Inflammatory macrophage treated with lipopolysaccharide for 4 hours (primary cell): ENCODE measurements around the gene ASTN2.
"Not testable (repeated sequence)": the region's sequence is repeated elsewhere in the genome, so short reads cannot be mapped to it uniquely, and the experiment has no call there.

Experiments
- DNase-seq: peaks from one replicate; pipeline ENCODE4 v3.0.0-alpha.2; 2020

Gene ASTN2

DNA sequence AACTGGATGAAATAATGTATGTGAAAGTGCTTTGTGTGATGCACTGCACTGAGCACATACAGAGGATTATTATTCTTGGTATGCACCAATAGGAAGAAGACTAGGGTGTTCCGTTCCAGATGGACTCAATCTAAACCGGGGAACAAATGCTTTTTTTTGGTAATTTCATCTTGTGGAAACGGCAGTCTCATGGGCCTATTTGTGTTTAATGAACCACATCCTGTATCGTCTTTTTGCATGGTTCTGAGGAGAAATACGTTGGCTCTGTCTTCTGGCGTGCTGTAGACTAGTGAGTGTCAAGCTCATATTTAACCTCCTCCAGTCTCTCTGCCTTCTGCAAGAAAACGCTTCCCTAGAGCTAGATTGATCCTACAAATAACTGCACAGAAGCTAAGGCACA is 697.7 kb downstream of the ASTN2 start:
- DNase-seq: no peak

- DNase-seq: no peak
Measured at GRCh38 chr9:116716438-116716837, 698.4 kb downstream of the ASTN2 start.

- no peak for DNase-seq
Measured at GRCh38 chr9:116715751-116716150, 699.1 kb downstream of the ASTN2 start.

DNA sequence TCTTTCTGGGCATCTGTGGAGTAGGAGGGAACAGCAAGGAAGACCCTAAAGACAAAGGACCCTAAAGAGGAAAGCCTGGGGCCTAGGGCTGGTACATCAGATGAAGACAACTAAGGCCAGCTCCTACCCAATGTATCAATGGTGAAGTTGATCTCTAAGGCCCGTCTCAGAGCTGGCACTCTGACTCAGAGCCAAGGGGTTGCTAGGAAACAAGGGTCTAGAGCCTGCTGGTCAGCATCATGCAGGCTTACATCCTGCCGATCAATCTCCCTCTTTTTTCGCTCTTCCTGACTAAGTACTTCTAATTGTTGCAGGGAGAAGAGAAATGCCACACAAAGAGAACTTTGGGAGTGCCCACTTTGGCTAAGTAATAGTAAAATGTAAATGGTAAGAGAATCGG is 701.6 kb downstream of the ASTN2 start:
- no peak for DNase-seq

GRCh38 chr9:116712781-116713180 is 702.1 kb downstream of the ASTN2 start:
- no peak for DNase-seq

GRCh38 chr9:116706310-116707290 is 708.3 kb downstream of the ASTN2 start:
- no peak for DNase-seq

- DNase-seq: no peak
Measured at GRCh38 chr9:116705531-116705930, 709.3 kb downstream of the ASTN2 start.

- DNase-seq: no peak
Measured at GRCh38 chr9:116704470-116704869, 710.4 kb downstream of the ASTN2 start.

GRCh38 chr9:116703634-116704033 is 711.2 kb downstream of the ASTN2 start:
- DNase-seq: no peak

DNA sequence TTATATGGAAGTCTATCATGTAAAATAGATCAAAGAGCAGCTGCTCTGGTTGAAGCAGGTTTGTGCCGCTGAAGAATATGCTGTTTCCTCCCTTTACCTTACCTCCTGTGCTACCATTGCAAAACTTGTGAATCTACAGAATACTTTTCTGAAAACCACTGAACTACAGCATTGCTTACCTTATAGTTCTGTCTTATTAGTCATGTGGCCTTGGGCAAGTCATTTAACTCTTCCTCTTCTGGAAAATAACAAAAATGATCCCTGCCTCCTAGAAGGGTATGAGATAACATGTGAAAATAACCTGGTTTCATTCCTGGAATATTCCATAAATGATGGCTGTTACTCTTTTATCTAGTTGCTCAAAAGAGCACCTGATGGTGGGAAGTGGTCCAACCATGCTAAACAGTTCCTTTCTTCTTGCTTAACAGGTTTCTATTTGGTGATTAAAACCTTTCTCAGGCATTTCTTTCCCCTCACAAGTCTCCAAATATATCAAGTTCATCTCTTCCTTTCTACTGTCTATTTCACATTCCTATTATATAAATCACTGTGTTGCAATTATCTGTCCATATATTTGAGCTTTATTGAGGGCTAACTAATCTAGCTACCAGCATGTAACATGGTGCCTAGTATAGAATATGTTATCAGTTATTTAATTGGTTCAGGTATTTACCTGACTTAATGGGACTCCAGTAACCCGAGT is 712.8 kb downstream of the ASTN2 start:
- no peak for DNase-seq

GRCh38 chr9:116700882-116701865 is 713.7 kb downstream of the ASTN2 start:
- DNase-seq: no peak

GRCh38 chr9:116700279-116700678 is 714.6 kb downstream of the ASTN2 start:
- no peak for DNase-seq

DNA sequence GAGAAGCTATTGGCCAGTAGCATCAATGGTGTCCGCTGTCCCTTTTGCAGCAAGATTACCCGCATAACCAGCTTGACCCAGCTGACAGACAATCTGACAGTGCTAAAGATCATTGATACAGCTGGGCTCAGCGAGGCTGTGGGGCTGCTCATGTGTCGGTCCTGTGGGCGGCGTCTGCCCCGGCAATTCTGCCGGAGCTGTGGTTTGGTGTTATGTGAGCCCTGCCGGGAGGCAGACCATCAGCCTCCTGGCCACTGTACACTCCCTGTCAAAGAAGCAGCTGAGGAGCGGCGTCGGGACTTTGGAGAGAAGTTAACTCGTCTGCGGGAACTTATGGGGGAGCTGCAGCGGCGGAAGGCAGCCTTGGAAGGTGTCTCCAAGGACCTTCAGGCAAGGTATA is 717.0 kb downstream of the ASTN2 start:
- DNase-seq: no peak

GRCh38 chr9:116697362-116697761 is 717.5 kb downstream of the ASTN2 start:
- DNase-seq: no peak

DNA sequence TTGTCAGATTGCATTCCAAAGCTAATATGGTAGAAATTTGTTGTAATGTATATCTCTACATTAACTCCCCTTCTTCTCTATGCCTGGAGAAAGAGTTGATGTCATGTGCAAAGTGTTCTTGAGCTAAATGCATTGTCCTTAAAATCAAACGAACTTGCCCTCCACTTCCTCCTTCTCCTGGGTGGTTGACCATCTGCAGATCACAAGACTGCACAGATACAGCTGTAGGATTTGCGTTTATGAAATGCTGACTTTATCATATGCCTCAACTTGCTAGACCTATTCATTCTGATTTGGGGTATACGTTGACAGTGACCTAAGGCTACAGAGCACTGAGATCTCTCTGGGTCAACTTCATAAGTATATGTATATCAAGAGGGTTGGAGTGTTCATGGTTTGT is 719.4 kb downstream of the ASTN2 start:
- peak; percentile 18 for DNase-seq

- no peak for DNase-seq
Measured at GRCh38 chr9:116694785-116695291, 720.0 kb downstream of the ASTN2 start.

GRCh38 chr9:116693233-116693731 is 721.6 kb downstream of the ASTN2 start:
- DNase-seq: no peak

DNA sequence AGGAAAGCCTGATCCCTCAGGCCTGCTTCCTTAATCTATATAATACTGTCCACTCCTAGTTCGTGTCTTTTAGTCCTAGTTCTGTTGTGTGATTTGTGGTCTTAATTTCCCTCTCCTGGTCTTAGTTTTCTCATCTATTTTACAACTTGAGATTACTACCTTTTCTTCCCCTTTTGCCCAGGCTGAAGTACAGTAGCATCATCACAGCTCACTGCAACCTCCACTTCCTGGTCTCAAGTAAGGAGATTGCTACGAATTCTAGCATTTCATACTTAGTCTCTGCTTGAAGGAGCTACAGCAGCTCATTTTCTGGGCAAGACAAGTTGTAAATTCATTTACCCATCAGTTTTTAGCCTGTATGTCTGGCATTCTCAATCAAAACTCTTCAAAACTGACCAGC is 722.2 kb downstream of the ASTN2 start:
- peak; percentile 10 for DNase-seq

DNA sequence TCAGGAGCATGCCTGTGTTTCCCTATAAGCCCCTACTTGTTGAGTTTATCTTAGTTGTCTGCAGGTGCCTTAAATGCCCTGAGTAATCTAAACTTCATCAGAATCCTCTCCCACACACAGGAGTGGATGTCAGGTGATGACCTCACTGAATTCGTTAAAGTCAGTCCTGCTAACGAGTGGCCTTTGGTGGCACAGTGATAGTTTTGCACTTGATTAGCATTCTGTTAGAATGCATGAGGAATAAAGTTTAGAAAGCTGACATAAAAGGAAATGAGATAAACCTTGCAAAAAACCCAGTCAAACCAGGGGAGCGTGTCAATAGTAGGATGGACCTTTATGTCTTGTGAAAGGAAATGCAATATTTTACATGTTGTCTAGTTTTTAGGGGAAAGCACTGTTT is 723.2 kb downstream of the ASTN2 start:
- DNase-seq: no peak

- DNase-seq: not testable (repeated sequence)
Measured at GRCh38 chr9:116690805-116691204, 724.1 kb downstream of the ASTN2 start.

DNA sequence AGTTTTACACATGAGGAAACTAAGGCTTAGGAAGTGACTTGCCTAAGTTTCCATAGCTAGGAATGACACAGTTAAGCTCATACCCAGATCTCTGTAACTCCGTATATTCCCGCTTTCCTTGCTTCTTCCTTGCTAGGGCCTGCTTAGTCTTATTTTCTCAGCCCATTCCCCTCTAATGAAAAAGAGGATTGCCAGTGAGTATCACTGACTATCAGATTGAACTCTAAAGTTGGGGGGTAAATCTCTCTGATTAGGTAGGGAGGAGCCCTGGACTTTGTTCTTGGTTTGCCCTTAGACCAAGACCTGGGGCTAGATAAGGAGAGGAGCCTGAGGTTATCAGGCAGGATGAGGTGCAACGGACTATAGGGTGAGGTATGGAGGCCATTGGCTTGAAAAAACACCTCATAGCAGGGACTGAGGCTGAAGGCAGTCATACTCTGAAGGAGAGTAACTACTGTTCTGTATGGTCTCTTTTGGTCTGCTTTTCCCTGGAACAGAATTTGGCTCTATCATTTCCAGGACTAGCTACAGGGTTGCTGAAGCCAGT is 725.3 kb downstream of the ASTN2 start:
- DNase-seq: no peak
